ENCODE measurements around the gene PRSS27. TPM values are rescaled to one million over a fixed set of nuclear protein-coding genes. Genes with fewer than 3 reads are reported as not detected.
"Not testable (repeated sequence)": the region's sequence is repeated elsewhere in the genome, so short reads cannot be mapped to it uniquely, and the experiment has no call there.

The PRSS27 gene
- total RNA-seq, 1 donor from 2014 or later: 0.90 TPM

DNA sequence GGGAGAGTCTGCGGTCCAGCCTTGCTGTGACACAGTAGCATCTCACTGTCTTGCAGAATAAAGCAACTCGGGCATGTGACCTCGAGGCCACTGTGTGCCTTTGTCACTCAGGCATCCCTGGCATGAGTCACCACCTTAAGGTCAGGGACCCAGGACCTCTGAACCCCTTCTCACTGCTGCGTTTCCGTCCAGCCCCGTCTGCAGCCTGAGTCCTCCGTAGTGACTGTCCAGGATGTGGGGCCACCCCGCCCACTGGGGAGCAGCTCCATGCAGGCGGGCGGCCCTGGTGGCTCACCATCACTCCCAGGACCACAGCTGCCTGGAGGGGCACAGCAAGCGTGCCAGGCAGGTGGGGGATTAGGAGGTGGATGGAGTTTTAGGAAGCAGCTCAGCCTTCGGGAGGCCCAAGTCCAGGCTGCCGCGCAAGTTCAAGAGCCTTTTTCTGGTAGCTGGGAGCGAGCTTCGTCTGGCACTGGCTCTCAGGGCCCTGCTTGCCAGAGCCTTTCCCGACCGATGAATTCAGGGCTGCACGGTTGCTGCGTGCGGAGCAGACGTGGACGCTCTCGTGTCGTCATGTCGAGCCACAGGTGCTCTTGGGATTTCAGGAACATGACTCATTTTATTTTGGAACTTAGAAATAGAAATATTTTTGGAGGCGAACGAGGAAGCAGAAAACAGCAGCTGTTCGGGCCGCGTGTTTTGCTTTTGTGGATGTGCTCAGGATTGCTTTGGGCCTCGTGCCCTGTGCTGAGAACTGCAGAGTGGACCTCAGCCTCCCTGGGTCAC, 20.9 kb downstream of the PRSS27 start:
- peaks cover 2% of the 10 kb centered on the region for H3K27me3 Mint-ChIP-seq (ENCODE audit: unreplicated experiment)
- no peak overlapping the region for H3K4me3 Mint-ChIP-seq (ENCODE audit: unreplicated experiment)
- no peaks in the 10 kb centered on the region for H3K4me1 Mint-ChIP-seq (ENCODE audit: unreplicated experiment)
- H3K36me3 Mint-ChIP-seq (ENCODE audit: low read depth, unreplicated experiment): peaks cover 9% of the 10 kb centered on the region
- DNase-seq (ENCODE audit: low spot score): no peak
- H3K27ac Mint-ChIP-seq (ENCODE audit: unreplicated experiment): no peak overlapping the region
- TF ChIP-seq, protein P1, sequence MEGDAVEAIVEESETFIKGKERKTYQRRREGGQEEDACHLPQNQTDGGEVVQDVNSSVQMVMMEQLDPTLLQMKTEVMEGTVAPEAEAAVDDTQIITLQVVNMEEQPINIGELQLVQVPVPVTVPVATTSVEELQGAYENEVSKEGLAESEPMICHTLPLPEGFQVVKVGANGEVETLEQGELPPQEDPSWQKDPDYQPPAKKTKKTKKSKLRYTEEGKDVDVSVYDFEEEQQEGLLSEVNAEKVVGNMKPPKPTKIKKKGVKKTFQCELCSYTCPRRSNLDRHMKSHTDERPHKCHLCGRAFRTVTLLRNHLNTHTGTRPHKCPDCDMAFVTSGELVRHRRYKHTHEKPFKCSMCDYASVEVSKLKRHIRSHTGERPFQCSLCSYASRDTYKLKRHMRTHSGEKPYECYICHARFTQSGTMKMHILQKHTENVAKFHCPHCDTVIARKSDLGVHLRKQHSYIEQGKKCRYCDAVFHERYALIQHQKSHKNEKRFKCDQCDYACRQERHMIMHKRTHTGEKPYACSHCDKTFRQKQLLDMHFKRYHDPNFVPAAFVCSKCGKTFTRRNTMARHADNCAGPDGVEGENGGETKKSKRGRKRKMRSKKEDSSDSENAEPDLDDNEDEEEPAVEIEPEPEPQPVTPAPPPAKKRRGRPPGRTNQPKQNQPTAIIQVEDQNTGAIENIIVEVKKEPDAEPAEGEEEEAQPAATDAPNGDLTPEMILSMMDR (IDR thresholded peaks at IDR 0.05; ENCODE audit: unreplicated experiment): no peak
- no peaks in the 10 kb centered on the region for H3K9me3 Mint-ChIP-seq (ENCODE audit: unreplicated experiment)

GRCh38 chr16:2698103-2698870, 21.7 kb downstream of the PRSS27 start:
- TF ChIP-seq, protein P1 (IDR thresholded peaks at IDR 0.05; ENCODE audit: unreplicated experiment): no peak
- peaks cover 9% of the 10 kb centered on the region for H3K36me3 Mint-ChIP-seq (ENCODE audit: low read depth, unreplicated experiment)
- H3K4me3 Mint-ChIP-seq (ENCODE audit: unreplicated experiment): no peak overlapping the region
- peaks cover 2% of the 10 kb centered on the region for H3K27me3 Mint-ChIP-seq (ENCODE audit: unreplicated experiment)
- no peaks in the 10 kb centered on the region for H3K9me3 Mint-ChIP-seq (ENCODE audit: unreplicated experiment)
- no peak overlapping the region for H3K27ac Mint-ChIP-seq (ENCODE audit: unreplicated experiment)
- DNase-seq (ENCODE audit: low spot score): no peak
- H3K4me1 Mint-ChIP-seq (ENCODE audit: unreplicated experiment): no peaks in the 10 kb centered on the region

DNA sequence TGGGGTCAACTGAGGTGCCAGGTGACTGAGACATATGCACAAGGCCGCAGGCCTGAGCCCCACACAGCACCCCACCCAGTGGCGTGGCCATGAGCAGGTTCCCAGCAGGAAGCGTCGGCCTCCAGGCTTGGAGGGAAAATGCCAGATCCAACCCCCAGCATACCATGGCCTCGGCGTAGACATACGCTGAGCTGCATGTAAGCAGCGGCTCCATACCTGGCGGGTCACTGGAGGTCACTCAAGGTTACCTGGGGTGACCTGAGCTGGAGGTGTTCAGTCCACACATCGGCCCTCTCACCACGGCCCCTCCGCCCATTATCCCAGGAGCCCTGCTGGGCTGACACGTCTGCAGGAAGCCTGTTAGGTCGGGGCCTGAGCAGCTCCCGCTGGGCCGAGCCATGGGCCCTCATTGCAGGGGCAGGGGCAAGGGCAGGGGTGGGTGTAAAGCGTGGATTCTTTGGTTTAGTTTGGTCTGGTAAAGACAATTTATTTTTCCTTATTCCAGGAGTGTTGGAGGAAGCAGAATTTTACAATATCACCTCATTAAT, 22.5 kb downstream of the PRSS27 start:
- peaks cover 2% of the 10 kb centered on the region for H3K27me3 Mint-ChIP-seq (ENCODE audit: unreplicated experiment)
- H3K4me1 Mint-ChIP-seq (ENCODE audit: unreplicated experiment): no peaks in the 10 kb centered on the region
- no peak for DNase-seq (ENCODE audit: low spot score)

DNA sequence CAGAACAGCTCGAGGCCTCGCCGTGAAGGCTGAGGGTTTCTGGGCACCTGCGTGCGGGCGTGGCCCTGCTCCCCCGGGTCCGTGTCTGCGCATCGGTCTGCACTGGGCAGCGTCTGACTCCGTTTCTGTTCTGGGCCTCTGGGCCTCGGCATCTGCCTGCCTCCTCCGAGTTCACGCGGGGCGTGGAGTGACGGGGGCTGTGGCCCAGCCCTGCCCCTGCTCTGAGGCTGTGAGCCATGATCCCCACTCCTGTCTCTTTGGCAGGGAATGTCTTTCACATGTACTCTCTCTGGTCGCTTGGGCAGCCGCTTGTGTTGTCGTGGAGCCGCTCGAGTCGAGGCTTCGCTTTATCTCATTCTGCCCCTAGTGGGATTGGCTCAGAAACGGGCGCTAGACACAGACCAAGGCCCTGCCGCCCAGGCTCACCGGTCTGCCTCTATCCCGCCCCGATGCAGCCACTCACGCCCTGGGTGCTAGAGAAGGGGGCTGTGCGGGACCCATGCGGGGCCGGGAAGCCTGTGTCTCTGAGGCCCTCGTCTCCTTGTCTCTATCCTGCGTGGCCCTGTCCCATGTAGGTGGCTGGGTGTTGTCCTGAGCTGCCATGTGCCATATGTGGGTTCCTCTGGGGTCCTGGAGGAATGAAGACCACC, 23.3 kb downstream of the PRSS27 start:
- not testable (repeated sequence) for H3K4me1 Mint-ChIP-seq (ENCODE audit: unreplicated experiment); DNase-seq (ENCODE audit: low spot score); H3K36me3 Mint-ChIP-seq (ENCODE audit: low read depth, unreplicated experiment); H3K4me3 Mint-ChIP-seq (ENCODE audit: unreplicated experiment); H3K27ac Mint-ChIP-seq (ENCODE audit: unreplicated experiment); H3K27me3 Mint-ChIP-seq (ENCODE audit: unreplicated experiment); H3K9me3 Mint-ChIP-seq (ENCODE audit: unreplicated experiment)

More for the DNA sequence above, 22.5 kb downstream of the PRSS27 start:
- Mint-ChIP-seq H3K4me3 (ENCODE audit: unreplicated experiment) (no peak overlapping the region), H3K27ac (ENCODE audit: unreplicated experiment) (no peak overlapping the region), H3K36me3 (ENCODE audit: low read depth, unreplicated experiment) (peaks cover 9% of the 10 kb centered on the region), H3K9me3 (ENCODE audit: unreplicated experiment) (no peaks in the 10 kb centered on the region)
- TF ChIP-seq, protein P1 (IDR thresholded peaks at IDR 0.05; ENCODE audit: unreplicated experiment): no peak

- peak overlapping the region; percentile 70 for H3K27ac Mint-ChIP-seq (ENCODE audit: unreplicated experiment)
- H3K4me3 Mint-ChIP-seq (ENCODE audit: unreplicated experiment): no peak overlapping the region
- no peak for DNase-seq (ENCODE audit: low spot score)
Measured at GRCh38 chr16:2692948-2693651, 26.9 kb downstream of the PRSS27 start.

More at GRCh38 chr16:2692948-2693651, 26.9 kb downstream of the PRSS27 start:
- Mint-ChIP-seq H3K9me3 (ENCODE audit: unreplicated experiment) (no peaks in the 10 kb centered on the region), H3K27me3 (ENCODE audit: unreplicated experiment) (peaks cover 5% of the 10 kb centered on the region), H3K36me3 (ENCODE audit: low read depth, unreplicated experiment) (peaks cover 9% of the 10 kb centered on the region), H3K4me1 (ENCODE audit: unreplicated experiment) (no peaks in the 10 kb centered on the region)
- TF ChIP-seq, protein P1 (IDR thresholded peaks at IDR 0.05; ENCODE audit: unreplicated experiment): no peak

Measured in endothelial cell (in vitro differentiated cells).